TTC549 (cell line): ENCODE results near the gene EPSTI1.
"Not testable (repeated sequence)": the region's sequence is repeated elsewhere in the genome, so short reads cannot be mapped to it uniquely, and the experiment has no call there.

Experiments used
- FAIRE-seq: peaks from 2 replicates; lab custom pipeline; 2012; peaks lifted over from hg19 to GRCh38; lab: Jason Lieb, UNC

EPSTI1 gene

DNA sequence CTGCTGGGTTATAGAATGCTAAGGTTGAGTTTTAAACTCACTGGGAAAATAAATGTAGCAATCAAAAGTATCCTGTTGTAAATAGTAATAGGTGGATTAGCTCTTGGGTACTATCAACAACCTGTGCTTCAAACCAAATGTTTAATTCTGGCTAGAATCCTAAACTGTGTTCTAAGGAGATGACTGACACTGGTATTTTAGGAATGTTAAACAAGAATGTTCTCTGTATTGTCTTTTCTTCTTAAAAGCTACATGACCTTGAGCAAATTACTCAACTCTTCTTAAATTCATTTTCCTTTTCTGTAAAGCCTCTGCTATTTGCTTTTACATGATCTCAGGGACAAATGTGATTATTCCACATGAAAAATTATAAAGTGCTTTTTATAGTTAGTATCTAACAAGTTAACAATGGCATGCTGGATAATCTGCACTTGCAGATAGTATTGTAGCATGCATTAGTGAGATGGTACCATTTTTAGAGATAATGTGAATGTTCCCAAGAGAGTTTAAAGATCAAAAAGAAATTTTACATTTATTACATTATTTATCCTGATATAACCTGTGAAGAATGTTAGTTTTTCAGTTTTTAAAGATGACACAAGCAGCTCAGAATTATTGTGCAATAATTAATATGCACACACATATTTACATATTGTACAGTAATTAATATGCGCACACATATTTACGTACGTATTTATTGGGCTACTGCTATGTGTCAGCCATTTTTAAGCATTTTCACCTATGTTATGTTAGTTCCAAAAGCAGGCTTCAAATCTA is 13.6 kb upstream of the EPSTI1 start:
- peak; percentile 19 for FAIRE-seq

DNA sequence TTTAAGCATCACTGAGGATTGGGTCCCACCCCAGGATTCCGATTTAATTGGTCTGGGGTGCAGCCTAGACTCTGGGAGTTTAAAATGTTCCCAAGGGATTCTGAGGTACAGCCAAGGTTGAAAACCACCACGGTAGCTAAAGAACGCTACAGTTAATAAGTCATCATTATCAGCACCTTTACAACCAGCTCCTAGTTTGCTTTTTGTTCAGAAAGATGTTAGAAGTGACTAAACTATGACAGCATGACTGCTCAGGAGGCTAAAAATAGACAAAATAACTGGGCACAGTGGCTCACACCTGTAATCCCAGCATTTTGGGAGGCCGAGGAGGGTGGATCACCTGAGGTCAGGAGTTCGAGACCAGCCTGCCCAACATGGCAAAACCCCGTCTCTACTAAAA is 11.7 kb upstream of the EPSTI1 start:
- no peak for FAIRE-seq

DNA sequence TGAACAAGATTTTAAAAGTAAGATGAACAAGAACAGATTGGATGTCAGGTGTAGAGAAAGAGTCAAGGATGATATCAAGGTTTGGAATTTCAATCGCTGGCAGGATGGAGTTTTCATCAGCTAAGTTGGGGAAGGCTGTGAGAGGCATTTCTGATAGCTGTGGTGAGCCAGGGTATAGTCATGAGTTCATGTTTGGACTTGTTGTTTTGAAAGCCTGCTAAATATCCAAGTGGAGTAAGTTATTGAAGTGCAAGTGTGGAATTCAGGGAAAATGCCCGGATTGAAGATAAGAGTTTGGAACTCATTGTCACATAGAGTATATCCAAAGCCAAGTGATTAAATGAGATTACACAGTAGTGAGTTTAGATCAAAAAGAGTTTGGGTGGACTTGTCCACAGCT is 11.0 kb upstream of the EPSTI1 start:
- no peak for FAIRE-seq

DNA sequence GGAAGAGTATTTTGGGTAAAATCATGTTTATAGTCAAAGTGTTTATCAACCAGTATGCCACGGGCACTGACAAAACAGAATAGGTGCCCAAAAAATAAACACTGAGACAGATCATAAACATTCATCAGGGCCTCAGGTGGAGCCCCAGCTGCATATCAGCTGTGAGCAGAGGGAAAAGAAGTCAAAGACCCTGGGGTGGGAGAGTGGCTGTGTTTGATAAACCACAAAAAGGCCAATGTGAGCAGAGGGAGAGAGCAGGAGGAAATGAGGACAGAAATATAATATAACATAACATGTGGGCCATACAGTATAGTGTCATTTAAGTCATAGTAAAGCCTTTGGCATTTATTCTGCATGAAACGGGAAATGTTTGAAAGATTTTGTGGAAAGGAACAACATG is 10.0 kb upstream of the EPSTI1 start:
- FAIRE-seq: no peak

DNA sequence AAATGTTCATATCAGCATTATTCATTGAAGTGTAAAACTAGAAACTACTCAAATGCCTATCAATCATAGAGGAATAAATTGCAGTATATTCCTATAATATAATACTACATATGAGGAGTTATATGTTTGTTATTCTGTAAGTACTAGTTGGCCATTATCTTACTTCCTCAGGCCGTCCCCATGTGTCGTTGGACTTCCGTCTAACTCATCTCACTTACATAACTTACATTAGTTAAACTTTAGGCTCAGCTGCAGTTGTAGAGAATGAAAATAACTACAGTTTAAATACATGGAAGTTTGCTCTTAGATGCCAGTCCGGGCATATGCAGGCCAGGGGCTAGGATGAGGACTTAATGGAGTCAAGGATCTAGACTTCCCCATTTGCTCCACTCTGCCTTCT is 8.6 kb upstream of the EPSTI1 start:
- no peak for FAIRE-seq

DNA sequence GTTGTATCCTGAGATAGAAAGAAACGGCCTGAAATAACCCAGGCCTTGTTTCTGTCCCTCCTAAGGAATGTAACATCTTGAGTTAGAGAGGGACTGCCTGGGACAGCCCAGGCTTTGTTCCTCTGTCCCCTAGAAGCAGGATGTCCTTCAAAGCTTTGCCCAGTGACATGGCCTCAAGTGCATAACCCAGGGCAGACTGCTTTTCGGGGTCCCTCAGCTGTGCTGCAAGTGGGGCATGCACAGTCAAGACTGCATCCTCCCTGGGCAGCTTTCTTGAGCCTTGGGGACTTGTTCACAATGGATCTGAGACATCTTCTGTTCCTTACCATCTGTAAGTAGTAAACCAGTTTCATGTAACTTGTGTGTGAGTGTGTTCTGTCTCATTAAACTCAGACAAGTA is 7.5 kb upstream of the EPSTI1 start:
- FAIRE-seq: no peak

DNA sequence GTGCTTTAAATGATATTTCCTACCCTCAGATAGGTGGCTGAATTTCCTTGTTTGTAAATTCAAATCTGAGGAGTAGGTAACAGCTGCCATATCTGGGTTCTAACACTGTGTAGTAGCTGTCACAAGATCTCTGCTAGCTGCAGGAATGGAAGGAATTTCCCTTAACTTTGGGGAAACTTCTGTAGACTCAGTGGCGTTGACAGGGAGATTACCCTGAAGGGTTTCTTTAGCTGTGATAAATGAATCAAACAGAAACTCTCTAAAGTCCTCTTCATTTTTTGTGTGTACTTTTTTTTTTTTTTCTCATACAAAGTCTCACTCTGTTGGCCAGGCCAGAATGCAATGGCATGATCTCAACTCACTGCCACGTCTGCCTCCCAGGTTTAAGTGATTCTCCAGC is 5.3 kb upstream of the EPSTI1 start:
- FAIRE-seq: no peak

DNA sequence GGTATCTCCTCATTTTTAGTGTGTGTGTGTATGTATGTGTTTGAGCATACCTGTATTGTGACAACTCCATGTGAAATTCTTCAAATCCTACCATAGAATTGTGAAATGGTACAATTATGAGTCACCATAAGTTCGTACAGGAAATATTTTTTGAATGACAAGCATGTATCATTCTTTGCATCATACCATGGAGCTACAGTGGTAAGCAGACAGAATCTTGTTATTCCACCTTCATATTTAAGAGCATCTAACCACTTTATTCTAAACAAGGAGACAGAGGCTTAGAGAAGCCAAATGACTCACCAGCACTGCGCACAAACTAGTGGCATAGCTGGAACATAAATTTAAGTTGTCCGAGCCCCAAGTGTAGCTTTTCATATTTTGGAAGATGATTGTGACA is 4.5 kb upstream of the EPSTI1 start:
- no peak for FAIRE-seq

DNA sequence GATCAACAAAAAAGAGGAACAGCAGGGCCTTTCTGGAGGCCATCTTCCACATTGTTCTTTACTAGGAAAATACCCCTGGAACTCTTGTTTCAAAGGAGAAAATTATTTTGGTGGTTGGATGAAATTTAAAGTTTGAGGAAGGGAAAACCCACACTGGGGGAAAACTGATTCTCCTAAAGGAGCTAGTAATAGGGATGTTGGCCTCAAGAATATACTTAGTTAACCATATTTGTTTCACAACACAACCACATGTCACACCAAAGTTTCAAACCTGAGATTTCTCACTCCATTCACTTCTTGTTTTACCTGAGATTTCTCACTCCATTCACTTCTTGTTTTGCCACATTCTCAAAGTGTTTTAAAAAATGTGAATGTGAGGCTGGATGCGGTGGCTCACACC is 2.8 kb upstream of the EPSTI1 start:
- no peak for FAIRE-seq

DNA sequence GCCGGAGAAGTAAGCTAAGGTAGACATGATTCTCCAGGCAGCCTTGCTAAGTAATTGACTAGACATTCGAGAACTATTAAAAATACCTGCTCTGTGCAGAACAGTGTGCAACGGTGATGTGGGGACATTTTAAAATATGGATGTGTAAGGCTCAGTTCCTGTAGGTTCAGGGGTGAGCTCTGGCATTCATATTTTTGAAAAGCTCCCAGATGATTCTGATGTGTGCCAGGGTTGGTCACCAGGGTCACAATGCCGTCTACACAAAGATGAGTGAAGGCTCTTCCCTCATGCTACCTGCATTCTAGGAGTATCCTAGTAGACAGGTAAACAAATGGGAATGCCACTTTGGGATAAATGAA is 702 bp upstream of the EPSTI1 start:
- no peak for FAIRE-seq

DNA sequence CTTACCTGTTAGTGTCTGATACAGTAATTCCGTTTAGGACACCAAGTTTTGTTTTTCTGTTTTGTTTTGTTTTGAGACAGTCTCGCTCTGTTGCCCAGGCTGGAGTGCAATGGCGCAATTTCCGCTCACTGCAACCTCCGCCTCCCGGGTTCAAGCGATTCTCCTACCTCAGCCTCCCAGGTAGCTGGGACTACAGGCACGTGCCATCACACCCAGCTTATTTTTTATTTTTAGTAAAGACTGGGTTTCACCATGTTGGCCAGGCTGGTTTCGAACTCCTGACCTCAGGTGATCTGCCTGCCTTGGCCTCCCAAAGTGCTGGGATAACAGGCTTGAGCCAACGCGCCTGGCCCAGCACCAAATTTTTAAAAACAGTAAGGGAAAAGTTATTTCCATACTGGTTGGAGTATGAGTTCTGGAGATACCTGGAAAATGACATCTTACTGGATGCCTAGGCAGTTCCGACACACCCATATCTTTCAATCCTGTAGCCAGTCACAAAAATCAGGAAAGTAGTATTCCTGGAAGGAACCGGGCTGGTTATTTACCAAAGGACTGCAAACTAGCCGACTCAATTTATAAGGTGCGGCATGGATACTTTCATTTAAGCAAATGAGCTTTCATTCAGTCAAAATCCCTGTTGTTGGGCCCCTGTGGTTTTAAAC is 676 bp downstream of the EPSTI1 start:
- not testable (repeated sequence) for FAIRE-seq

DNA sequence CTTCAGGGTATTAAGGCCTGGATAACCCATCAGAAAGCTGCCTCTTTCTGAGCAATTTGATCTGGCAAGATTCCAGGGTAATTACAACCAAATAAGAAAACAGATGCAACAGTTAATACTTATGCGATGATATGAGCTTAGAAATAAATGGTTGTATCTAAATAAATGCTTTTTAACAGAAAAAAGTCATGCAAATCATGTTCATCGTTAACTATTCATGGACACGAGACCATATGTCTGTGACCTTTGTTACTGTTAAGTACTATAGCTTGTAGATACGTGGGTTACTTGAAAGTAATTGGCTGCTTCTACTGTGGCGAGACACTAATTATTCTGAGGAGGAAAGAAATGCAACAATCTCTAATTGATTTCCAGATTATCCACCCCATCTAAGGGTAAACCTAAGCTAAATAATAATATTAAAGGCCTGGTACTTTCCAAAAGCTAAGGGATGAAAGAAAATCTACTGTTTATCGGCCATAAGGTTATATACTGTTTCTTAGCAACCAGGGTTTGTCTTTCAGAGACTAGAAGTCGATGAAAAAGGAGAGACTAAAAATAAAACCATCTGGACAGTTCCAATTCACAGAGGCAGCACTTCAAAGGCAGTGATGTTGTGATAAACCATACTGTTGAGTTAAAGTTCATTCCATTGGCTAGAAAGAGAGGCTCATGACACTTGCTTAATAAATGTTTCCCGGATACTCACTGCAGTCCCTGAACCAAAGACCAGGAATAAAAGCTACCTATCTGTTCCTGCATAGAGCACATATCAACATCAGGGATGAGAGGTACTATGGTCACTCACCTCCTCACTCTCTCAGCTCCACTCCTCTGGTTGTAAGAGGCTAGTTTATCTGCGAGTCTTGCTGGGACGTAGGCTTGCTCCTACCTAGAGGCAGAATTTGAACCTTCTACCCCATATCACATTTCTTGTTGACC is 1.5 kb downstream of the EPSTI1 start:
- no peak for FAIRE-seq

DNA sequence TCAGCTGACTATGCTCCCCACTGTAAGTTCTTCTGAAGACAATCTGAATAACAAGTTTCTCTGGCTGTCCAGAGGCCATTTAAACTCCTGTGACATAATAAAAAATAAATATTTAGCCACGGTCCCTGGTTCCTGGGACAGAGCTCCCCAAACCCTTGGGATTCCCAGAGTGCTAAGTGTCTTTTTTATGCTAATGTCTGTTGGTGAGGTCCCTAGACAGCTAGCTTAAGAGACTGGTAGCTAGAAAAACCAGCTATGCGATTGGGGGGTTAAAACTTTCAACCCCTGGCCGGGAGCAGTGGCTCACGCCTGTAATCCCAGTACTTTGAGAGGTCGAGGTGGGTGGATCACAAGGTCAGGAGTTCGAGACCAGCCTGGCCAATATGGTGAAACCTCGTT is 5.9 kb downstream of the EPSTI1 start:
- FAIRE-seq: no peak

DNA sequence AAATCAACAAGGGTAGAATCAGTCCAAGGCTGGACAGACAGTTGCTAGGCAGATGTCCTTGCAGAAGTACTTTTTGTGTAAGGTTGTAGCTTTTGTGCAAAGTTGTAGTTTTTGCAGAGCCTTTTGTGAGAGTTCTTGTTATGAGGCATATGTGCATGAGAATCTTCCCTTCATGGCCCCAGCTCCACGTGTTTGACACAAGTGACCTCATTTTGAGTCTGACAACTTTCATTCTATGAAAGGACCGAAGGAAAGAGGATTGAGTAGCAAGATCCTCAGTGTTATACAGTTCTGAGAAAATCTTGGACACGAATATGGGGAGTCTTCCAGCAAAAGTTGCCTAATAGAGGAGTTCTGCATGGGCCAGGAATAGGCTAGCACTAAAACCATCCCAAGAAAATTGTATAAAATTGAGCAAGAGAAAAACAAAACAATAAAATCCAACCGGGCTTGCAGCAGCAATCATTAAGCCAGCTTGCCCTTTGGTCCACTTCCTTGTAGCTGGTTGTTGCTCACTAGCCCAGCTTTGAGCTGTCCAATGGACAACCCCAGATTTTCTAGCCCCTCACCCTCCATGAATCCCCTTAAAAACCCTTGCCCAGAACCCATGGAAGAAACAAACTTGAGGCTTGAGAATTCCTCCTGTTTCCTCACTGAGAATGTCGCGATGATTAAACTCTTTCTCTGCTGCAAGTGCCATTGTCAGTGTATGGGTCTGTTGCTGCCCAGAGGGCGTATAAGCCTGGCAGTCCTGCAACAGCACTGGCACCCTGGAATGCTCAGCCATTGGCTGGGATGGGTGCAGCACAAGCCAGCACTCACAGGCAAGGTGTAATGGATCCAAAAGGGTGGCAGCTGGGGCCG is 6.5 kb downstream of the EPSTI1 start:
- no peak for FAIRE-seq

DNA sequence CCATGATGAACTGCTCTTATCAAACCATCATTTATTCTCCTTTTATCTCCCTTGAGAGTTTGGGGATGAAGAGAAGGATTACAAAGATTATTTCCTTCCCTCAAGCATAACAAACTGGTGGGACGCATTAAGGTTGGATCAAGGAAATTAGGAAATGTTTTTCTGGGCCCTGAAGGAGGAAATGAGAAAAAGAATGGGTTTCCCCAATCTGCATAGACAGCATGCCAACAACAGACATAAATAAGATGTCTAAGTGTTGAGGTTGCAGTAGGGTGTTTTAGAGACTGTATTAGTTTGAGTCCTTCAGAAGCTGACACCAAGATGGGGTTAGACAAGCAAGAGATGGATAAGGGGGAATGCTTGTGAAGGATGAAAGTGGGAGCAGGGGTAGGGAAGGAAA is 7.3 kb downstream of the EPSTI1 start:
- no peak for FAIRE-seq

DNA sequence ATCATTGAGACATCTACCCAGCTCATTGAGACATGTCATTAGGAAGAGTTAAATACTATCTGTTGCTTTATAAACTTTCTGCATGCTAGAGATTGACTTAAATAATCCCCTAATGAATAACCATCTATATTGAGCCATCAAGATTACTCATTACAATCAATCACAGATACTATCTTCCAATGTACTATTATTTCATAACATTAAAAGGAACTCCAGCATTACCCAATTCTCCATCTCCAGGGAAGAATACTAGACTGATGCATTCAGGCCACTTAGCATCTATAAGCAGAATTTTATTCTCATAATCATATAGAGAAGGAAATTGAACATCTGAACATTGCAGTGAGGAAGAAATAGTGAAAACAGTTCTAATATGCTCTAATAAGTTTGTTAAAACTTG is 8.0 kb downstream of the EPSTI1 start:
- no peak for FAIRE-seq

DNA sequence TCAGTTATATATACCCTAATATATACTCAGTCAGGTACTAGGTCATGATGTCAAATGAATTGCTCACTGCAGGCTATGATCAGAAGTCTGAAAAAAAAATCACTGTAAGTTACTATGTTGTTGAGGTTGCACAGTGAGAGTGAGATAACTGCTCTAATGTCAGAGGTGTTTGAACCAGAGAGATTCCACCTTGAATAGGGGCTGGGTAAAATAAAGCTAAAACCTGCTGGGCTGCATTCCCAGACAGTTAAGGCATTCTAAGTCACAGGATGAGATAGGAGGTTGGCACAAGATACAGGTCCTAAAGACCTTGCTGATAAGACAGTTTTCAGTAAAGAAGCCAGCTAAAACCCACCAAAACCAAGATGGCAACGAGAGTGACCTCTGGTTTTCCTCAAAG is 10.2 kb downstream of the EPSTI1 start:
- FAIRE-seq: no peak

DNA sequence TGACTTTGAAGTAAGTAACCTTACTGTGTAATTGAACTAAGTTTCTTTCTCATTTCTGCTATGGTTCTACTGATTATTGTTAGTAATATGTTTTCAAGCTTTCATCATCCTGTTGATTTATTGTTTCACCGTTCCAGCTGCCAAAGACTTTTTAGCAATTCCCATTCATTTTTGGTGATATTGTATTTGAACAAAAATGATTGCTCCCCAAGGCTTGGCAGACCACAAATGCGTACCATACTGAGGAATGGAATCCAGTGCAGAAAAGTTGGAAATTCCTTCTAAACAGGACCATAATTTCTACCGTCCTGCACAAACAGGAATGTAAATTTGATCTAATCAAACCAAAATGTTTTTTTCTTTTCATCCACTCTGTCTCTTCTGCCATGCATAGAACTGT is 10.7 kb downstream of the EPSTI1 start:
- FAIRE-seq: no peak

DNA sequence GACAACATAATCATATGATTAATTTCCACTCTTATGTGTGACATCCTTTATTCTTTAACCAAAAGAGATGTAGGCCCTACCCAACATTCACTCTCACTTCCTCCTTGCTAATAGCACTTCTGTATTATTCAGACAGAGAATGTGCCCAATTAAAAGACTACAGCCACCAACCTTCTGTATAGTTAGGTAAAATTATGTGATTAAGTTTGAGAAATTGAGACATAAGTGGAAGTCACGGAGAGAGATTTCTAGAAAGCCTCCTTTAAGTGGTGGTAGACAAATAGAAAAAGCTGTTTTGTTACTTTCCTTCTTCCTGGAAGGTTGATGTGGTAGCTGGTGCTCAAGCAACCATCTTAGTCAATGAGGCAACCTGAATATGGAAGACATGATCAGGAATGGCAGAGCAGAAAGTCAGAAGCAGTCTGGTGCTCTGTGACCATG is 14.8 kb downstream of the EPSTI1 start:
- FAIRE-seq: no peak

DNA sequence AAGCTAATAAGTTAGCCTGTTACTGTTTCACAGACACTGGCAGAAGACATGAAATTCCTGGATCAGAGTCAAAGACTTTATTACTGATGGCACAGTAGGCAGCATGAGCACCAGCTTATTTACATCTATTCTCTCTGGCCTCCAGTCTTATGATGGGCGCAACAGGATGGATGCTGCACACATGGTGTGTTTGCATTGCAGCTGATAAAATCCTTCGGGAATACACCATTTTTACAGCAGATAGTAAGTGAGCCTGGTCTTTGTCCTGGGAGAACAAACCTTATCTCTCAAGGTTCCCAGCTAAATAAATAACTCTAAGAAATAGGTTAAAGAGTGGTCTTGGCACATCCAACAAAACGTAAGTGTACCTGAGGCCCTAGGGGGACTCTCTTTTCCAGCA is 16.0 kb downstream of the EPSTI1 start:
- FAIRE-seq: no peak

DNA sequence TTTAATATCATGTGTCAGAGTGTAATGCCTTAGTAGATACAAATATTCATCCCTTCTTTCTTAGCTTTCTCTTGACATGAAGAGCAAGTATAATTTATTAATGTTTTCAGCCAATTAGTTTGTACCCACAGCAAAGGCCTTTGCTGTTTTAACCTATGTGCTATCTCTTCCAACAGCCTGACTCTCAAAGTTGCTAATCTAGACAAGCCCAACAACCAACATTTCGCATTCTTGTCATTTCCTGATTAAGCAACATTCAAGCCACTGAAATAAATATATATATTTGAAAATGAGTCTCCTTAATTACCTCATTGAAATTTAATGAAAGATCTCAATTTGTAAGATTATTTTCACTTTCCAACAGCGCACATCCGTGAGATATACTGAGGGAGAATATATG is 18.5 kb downstream of the EPSTI1 start:
- FAIRE-seq: no peak

DNA sequence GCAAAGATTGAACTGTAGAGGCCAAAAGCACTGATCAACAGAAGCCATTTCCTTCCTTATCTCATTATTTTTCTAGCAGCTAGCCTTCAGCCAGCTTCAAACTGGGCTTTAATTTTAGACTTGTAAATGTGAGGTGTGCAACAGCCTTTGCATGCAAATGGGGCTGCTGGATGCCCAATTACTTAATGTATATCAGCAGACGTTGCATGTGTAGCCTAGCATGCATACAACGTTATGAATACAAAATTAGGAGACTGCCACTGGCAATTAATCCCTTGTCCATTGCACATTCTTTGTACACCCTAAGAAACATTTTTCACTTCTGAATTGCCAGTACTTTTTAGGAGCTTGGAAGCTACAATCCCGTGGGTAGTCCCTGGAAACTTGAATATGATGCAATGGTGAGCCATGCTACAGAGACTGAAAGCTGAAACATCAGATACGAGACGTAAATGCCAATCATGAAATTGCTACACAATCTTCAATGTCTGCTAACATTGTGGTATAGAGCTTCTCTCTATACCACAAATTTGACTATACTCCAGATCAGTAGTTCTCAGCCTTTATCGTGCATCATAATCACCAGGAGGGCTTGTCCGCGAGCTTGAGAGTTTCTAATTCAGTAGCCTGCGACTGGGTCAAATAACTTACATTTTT is 20.2 kb downstream of the EPSTI1 start:
- FAIRE-seq: no peak
